Measurements from ENCODE around the gene CYB561.

DNA sequence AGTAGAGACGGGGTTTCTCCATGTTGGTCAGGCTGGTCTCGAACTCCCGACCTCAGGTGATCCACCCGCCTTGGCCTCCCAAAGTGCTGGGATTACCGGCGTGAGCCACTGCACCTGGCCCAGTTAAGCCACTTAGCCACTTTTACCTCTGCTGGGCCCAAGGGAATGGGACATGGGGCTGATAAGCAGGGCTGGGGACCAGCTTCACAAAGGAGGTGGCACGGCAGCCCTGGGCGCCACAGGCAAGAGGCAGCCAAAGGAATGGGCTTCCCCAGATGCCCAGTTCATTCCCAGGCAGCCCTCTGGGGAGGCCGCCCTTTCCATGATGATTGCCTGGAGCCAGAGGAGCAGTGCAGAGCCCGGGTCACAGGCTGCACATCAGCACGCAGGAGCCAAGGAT, 5.0 kb upstream of the CYB561 start:
- TF ChIP-seq, protein P1, sequence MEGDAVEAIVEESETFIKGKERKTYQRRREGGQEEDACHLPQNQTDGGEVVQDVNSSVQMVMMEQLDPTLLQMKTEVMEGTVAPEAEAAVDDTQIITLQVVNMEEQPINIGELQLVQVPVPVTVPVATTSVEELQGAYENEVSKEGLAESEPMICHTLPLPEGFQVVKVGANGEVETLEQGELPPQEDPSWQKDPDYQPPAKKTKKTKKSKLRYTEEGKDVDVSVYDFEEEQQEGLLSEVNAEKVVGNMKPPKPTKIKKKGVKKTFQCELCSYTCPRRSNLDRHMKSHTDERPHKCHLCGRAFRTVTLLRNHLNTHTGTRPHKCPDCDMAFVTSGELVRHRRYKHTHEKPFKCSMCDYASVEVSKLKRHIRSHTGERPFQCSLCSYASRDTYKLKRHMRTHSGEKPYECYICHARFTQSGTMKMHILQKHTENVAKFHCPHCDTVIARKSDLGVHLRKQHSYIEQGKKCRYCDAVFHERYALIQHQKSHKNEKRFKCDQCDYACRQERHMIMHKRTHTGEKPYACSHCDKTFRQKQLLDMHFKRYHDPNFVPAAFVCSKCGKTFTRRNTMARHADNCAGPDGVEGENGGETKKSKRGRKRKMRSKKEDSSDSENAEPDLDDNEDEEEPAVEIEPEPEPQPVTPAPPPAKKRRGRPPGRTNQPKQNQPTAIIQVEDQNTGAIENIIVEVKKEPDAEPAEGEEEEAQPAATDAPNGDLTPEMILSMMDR (IDR thresholded peaks at IDR 0.05; ENCODE audit: extremely low read depth in 1 of 2, insufficient read depth in 1 of 2, low read depth in 1 of 2, low read length in 2 of 2), result no peak
- TF ChIP-seq POLR2A (IDR thresholded peaks at IDR 0.05; ENCODE audit: low read depth, low read length), result no peak
- no peak for TF ChIP-seq EZH2 (IDR thresholded peaks at IDR 0.05; ENCODE audit: borderline replicate concordance, low read depth, low read length, severe bottlenecking)
- no peak for TF ChIP-seq POLR2AphosphoS5 (IDR thresholded peaks at IDR 0.05; ENCODE audit: insufficient read depth, low read depth, low read length)
- no peak for TF ChIP-seq FOS (IDR thresholded peaks at IDR 0.05; ENCODE audit: borderline replicate concordance, insufficient read depth, low read length)

Measured in endothelial cell of umbilical vein (primary cell).